HG03565 (cell line): Measurements from ENCODE around the gene CEP152.
"Not testable (repeated sequence)": the region's sequence is repeated elsewhere in the genome, so short reads cannot be mapped to it uniquely, and the experiment has no call there.

Experiments used
- ATAC-seq: cut with Tn5 transposase; IDR thresholded peaks from one replicate; pipeline ENCODE4 v1.9.1; 2021; ENCODE audit warnings: mild to moderate bottlenecking, moderate library complexity; ENCODE audit not compliant: unreplicated experiment

CEP152 gene, protein sequence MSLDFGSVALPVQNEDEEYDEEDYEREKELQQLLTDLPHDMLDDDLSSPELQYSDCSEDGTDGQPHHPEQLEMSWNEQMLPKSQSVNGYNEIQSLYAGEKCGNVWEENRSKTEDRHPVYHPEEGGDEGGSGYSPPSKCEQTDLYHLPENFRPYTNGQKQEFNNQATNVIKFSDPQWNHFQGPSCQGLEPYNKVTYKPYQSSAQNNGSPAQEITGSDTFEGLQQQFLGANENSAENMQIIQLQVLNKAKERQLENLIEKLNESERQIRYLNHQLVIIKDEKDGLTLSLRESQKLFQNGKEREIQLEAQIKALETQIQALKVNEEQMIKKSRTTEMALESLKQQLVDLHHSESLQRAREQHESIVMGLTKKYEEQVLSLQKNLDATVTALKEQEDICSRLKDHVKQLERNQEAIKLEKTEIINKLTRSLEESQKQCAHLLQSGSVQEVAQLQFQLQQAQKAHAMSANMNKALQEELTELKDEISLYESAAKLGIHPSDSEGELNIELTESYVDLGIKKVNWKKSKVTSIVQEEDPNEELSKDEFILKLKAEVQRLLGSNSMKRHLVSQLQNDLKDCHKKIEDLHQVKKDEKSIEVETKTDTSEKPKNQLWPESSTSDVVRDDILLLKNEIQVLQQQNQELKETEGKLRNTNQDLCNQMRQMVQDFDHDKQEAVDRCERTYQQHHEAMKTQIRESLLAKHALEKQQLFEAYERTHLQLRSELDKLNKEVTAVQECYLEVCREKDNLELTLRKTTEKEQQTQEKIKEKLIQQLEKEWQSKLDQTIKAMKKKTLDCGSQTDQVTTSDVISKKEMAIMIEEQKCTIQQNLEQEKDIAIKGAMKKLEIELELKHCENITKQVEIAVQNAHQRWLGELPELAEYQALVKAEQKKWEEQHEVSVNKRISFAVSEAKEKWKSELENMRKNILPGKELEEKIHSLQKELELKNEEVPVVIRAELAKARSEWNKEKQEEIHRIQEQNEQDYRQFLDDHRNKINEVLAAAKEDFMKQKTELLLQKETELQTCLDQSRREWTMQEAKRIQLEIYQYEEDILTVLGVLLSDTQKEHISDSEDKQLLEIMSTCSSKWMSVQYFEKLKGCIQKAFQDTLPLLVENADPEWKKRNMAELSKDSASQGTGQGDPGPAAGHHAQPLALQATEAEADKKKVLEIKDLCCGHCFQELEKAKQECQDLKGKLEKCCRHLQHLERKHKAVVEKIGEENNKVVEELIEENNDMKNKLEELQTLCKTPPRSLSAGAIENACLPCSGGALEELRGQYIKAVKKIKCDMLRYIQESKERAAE (N-terminal part only)

DNA sequence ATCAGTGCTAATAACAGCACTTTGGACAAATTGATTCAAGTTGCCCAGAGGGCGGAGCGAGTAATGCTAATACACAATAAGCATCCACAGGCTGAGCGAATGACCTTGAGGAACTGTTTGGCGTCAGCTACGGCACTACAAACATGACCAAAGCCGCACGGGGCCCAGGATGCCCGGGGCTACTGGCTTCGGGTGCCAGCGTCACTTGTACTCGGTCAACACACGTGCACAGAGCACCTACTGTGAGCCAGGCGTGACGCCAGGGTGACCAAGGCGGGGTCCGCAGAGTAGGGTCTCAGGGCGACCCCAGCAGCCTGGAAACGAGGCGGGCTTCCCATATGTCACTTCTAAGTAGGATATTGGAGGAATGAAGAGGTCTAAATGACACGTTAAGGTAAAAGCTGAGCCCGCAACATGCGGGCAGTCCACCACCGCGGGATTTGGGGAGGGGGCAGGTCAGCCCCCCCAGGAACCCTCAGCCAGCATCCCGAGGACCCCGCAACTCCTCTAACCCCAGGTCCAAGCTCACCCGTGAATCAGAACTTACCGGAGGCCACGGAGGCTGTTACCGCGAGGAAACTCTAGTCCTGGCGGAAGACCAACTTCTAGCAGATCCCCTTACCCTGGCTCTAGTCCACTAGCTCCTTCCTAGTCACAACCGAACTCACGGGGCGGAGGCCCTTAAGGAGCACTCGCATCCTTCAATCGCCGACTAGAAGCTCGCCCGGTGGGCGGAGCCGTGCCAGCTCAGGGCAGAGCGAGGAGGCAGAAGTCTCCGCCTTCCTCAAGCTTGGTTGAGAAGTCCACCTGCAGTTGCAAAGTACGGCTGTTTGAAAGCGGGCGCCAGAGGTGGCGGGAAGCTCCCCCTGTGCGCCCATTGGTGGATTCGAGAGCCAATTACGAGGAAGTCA is at the start of gene CEP152:
Gene CEP152, minus strand, starts transcription at position 656 of the 911 bp plus-strand sequence. CDS start 5,420 bp downstream, outside the sequence.
- ATAC-seq: peak; percentile 97

DNA sequence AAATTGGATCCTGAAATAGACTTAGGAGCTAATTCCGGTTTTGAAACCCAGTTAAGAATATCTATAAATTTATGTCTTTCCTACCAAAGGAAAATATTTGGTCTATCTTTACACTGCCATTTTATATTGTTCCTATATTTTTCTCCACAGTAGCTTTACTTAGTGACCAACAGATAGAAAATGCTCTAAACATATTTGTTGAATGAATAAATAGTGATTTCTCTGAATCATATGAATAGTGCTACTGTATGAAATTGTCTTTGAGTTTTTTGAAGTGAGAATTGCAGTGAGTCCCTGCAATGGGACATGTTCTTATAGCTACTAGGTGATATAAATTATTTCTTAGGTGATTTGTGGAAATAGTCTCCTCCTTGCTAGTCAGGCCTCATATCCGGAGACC is 48.6 kb upstream of the CEP152 start:
- ATAC-seq: no peak

DNA sequence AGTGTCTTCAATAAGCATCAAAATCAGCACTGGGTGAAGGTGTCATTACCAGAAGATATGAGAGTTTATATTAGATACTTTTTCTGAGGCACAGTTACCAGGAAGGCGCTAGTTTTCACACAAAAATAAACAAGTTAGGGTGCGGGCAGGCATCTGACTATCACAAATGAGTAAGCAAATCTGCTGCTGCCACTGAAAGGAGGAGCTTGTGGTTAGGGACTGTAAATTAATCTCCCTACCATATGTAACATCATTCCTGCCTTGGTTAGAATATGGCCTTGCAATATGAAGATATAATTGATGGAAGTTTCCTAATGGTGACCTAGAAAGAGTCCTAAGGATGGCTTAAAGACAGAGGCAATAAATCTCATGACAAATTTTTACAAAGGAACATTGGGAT is 47.5 kb upstream of the CEP152 start:
- no peak for ATAC-seq

DNA sequence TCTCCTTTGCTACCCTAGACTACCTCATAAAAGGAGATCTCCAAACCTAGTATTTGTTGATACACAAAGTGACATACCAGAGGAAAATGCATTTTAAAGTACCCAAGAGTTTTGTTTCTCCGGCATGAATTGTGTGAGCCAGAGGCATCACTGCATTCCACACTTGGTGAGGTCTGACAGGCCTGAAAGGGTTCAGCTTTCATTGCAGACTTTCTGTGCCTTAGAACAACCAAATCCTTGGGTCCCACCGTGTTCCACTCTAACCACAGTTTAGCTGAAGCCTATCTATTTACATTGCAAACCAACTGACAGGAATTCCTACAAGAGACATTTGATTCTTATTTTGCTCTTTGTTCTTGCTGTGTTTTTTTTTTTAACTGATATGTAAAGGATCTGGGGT is 46.1 kb upstream of the CEP152 start:
- no peak for ATAC-seq

DNA sequence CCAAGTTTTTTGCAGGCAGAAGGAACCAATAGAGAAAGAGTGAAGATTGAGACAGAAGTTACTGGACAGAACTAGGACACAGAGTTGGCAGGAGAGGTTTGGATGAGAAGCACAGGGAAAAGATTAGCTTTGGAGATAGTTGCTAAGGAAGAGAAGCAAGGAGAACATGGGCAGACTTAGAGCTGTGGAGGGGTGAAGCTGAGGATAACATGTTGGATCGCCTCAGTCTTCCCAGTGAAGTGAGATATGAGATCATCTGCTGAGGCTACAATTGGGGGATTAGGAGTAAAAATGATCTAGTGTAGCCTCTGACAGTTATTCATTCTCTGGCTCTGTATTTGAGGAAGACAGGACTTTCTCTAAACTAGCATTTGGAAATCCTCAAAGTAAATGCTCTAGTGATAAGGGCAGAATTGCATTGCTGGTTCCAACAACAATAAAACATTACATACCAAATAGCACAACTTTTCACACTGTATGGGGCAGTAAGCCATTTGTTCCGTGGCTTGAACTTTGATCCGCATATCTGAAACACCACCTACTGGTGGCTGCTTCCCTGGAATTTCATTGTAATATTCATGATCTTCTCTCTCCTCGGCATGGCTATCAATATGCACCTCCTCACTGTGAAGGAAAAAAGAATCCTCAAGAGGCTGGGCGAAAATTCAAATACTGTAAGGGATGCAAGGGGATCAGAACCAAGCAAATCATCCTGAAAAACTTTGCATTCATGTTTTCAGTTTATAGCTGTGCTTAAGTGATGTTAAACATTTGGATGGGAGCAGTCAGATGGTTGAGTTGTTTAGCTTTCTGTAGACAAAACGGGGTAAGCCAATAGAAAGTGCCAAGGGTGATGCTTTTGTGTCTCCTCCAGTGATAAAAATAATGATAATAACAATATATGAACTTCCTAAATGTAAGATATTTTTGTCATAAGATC is 44.9 kb upstream of the CEP152 start:
- no peak for ATAC-seq

DNA sequence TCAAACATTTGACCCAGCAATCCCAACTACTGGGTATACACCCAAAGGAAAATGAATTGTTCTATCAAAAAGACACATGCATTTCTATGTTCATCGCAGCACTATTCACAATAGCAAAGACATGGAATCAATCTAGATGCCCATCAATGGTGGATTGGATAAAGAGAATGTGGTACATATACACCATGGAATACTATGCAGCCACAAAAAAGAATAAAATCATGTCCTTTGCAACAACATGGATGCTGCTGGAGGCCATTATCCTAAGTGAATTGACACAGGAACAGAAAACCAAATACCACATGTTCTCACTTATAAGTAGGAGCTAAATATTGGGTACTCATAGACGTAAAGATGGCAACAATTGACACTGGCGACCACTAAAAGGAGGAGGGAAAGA is 43.6 kb upstream of the CEP152 start:
- ATAC-seq: not testable (repeated sequence)

DNA sequence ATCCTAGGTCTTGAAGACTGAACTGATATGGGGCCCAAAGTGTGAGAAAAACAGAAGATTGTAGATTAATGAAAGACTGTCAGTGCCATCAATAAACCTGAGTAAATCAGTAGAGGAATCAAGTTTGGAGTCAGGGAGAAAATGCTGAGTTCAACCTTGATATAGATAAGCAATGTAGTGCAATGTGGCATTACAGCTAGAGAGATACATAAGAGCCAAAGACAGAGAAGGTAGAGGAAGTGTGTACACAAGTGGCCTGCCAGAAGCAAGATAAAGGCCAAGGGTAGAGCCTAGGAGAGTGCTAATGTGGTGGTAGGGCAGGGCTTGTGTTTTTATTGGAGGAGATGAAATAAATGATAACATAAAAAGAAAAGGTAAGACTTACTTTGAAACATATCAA is 41.1 kb upstream of the CEP152 start:
- ATAC-seq: no peak

DNA sequence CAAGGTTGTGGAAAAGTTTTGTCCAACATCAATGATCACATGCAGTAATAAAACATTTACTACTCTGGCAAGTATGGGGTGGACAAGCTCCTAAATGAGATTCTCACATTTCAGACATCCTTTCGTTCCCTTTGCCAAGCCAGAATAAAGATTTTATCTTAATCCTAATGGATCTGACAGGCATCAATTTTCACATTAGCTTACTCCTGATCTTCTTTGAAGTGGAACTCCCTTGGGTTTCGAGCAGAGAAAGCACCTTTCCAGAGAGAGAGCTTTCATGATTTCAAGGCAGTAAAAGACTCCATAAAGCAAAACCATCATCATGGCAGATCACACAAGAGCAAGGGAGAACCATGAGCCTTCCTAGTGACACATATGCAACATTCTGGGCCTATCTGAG is 39.8 kb upstream of the CEP152 start:
- ATAC-seq: no peak

DNA sequence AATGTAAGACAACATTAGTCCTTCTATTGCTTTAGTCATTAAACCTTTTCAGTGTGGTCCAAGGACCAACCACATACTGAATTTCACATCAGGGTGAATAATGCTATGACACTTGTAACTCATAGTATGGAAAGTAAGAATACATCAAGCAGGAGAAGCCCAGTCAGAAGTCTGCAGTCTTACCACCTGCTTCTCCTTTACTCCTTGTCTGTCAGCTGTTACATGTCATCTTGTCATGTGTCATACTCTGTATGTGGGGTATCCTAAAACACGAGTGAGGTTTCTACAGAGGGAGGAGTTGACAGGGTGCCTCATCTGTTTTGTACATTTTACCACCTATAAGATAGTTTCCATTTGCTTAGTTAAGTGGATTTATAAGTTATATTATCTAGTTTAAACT is 34.3 kb upstream of the CEP152 start:
- ATAC-seq: no peak

DNA sequence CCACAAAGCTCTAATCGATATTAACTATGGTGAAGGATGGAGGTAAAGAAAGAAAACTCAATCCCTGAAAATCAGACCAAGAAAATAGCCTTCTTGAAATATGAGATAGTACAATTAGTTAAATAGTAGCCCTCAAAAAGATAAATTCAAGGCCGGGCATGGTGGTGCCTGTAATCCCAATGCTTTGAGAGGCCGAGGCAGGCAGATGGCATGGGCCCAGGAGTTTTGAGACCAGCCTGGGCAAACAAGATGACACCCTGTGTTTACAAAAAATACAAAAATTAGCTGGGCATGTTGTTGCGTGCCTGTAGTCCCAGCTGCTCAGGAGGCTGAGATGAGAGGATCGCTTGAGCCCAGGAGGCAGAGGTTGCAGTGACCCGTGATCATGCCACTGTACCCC is 31.6 kb upstream of the CEP152 start:
- no peak for ATAC-seq

DNA sequence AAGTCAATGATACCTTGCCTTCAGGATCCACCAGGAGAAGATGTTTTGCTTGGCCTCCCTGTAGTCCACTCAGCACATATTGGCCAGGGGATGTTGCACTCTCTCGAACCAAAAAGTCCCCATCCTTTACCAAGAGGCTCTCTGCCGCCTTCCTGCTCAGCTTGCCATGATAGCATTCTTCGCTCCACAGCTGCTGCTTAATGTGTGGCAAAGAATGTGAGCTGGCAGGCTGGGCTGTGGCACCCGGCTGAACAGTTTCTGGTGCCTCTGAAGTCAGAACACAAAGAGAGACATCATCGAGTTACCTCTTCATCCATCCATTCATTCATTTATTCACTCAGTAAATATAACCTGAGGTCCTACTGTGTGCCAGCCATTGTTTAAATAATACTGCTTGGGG is 23.9 kb upstream of the CEP152 start:
- no peak for ATAC-seq

DNA sequence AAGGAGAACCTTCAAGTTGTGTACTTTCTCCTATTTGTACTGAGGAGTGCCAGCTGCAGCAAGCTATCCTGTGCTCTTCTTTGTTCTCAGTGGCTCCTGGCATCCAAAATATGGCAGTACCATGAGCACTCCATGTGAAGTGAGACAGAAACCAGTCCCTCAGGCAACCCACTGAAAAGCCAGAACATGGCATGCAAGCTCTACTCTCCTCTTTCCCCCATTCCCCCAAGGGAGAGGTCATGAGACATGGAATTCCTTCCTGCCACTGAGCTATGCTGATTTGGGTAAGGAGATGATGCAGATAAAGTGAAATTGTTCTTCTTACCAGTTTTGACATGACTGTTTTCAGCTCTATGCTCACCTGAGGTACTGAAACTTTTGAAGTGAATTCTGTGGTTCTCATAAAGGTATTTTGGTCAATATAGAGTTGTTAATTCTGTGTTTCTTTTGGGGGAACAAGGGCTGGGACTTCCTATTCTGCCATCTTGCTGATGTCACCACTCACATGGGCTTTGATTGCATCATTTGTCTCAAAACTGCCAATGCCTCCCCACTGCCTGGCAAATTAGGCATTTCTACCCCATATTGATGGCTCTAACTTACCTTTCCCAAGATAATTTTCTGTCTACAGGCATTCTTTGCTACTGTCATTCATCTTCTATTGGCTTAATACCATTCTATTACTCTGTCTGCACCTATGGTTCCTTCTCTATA is 22.8 kb upstream of the CEP152 start:
- no peak for ATAC-seq

DNA sequence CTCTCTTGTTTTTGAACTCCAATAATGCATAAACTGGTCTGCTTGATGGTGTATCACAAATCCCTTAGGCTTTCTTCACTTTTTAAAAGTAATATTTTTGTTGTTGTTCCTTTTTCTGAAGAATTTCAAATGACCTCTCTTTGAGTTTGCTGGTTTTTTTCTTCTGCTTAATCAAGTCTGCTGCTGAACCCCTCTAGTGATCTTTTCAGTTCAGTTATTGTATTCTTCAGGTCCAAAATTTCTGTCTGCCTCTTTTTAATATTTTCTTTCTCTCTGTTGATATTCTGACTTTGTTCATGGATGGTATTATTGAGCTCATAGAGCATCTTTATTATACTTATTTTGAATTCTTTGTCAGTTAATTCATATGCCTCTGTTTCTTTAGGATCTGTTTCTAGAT is 21.8 kb upstream of the CEP152 start:
- no peak for ATAC-seq

DNA sequence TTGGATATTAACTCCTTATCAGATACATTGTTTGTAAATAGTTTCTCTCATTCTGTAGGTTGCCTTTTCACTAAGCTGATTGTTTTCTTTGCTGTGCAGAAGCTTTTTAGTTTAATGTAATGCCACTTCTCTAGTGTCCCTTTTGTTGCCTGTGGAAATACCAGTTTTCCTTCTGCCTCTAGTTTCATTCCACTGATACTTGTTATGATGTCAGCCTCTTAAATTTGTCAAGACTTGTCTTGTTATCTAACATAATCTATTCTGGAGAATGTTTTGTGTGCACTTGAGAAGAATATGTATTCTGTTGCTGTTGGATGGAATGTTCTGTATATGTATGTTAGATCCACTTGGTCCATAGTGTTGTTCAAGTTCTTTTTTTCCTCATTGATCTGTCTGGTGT is 18.0 kb upstream of the CEP152 start:
- ATAC-seq: no peak

DNA sequence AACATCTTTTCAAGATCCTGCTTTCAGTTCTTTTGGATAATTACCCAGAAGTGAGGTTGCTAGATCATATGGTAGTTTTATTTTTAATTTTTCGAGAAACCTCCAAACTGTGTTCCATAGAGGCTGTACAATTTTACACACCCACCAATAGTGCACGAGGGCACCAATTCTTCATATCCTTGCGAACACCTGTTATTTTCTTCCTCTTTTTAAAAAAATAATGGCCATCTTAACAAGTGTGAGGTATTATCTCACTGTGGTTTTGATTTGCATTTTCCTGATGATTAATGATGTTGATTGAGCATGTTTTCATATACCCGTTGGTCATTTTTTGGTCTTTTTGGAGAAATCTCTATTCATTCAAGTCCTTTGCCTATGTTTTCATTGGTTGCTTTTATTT is 17.6 kb upstream of the CEP152 start:
- no peak for ATAC-seq

DNA sequence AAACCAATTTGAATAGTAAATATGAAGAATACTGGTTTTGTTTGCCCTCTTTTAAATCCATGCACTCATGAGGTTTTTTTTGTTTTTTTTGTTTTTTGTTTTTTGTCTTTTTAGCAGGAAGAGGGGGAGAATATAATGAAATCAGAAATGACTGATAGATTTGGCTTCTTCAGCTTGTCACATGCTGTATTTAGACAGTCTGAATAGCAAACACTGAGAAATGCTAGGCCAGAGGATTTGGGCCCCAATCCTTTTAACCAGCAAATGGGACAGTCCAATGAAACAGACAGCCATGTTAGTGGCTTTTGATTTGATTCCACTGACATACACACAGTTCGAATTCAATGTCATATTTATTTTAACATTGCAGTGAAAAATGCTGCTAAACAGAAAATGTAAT is 14.2 kb upstream of the CEP152 start:
- ATAC-seq: no peak

DNA sequence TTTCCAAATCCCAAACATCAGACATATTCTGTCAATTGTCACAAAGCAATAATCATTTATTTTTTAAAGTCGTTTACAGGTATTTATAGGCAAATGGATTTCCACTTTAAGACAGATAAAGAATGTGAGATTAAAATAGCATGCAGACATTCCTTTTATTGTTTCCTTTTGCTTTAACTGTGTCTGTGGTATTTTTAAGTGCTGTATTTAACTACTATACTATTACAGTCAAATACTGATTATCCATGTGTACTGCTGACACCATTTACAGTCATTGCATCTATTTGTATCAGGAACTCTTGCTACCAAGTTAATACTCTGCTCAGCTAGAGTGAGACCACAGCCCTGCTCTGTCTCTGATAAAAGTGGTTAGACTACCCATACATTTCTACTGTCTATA is 12.8 kb upstream of the CEP152 start:
- ATAC-seq: no peak

DNA sequence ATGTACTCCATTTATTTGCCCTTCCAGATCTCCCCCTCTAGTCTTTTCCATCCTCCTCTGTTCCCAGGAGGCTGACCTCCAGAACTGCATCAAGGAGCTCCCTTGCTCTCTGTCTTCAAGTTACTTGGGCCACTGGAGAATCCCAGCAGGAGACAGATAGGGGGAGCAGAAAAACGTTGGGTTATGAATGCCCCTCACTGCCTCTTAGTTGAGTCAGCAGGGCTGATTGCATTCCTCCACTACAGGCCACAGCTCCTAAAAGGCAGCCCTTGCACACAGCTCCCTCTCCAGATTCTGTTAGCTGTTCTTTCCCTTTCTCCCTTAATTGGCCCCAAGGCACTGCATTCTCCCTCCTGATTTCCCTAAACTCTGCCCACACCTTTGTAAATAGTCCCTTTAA is 12.4 kb upstream of the CEP152 start:
- no peak for ATAC-seq
